Left renal pelvis (tissue), 4 donors: ENCODE data around the gene KBTBD12. TPM values are rescaled to one million over a fixed set of nuclear protein-coding genes. Genes with fewer than 3 reads are reported as not detected.

ENCODE experiments used
- DNase-seq, 4 donors: peaks; one replicate each; pipeline ENCODE4 v3.0.0-alpha.2; 2013; ENCODE audit warnings: low read depth in 4 of 4, low spot score in 3 of 4
- polyA plus RNA-seq, 4 donors: library from polyadenylated mRNA; unstranded; fragments of 120-200 nt; gene quantifications; one replicate each; pipeline ENCODE4 v1.2.1, GENCODE V29; 2013; ENCODE audit not compliant: insufficient read length in 4 of 4

Gene KBTBD12
- polyA plus RNA-seq, 4 donors, result 0.86 to 1.6 (median 1.2) TPM

- DNase-seq, result no peak
These were observed 34.5 kb downstream of the KBTBD12 start for GRCh38 chr3:127949446-127950055.

GRCh38 chr3:127951276-127951675, 36.2 kb downstream of the KBTBD12 start:
- no peak for DNase-seq

DNA sequence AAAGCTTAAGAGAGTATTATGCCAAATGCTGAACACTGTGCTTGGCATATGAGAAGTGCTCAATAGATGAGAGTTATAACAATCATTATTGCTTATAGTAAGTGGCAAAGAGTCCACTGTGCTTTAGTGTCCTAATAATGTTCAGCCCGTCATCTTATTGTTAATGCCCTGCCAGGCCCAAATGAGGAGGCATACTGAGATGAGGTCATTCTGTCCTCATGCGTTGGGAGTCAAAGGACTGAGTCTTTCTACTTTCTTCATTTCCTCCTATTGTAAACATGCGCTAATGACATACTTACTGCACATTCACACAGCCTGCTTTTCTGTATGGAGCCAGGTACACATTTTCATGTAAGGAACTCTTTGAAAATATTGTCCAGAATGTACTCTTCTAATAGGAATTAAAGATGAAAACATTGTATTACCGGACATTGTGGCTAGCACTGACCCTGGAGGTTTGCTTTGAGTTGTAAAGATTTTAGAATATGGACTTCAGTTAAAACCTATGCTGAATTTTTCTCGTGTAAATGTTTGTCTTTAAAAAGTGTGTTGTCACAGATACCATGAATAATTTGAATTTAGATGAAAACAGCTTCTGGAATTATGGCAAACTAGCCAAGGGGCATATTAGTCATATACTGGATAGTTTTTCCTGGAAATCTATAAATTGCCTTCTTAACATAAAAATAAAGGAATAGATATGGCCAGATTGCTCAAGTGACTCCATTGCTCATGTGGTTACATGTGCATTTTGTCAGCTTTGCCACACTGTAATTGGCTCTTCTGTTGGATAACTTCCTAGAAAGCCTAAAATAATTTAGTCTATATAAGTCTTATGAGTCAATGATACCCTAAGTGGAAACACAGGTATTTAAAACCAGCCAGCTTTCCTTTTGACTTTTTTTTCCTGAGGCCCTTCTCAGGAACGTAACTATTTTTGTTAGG, 38.3 kb downstream of the KBTBD12 start:
- no peak for DNase-seq

DNA sequence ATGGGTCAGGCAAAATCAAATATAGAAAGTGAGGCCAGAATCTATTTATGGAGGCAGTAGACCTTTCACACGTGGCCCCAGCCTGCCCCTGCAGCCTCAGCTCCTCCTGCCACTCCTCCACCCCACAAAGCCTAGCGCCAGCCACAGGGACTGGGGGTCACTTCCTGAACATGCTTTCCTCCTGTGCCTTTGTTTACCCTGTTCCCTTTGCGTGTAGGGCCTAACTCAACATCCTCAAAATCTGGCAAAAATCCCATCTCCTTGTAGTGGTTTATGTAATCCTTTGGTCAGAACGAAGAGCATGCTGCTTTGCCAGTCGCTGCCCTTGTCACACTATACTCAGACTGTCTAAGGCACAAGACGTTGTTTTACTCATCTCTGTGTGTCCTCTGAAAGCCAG, 39.6 kb downstream of the KBTBD12 start:
- DNase-seq, result no peak

DNA sequence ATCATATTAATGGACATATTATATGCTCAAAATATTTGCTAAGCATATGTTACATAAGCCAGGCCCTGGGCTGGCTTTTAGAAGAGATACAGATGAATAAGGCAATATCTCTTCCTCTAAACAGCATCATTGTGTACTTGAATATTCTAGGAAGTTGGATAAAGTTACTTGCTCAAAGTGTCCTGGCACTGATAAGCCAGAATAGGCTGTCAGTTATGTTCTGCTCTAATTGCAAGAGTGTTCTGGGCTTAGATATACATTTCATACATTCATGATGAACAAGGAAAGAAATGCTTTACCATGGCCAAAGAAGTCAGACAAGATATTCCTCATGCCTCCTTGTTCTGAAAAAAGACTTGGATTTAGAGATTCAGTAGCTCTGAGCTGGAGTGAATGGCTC, 40.7 kb downstream of the KBTBD12 start:
- no peak for DNase-seq

DNA sequence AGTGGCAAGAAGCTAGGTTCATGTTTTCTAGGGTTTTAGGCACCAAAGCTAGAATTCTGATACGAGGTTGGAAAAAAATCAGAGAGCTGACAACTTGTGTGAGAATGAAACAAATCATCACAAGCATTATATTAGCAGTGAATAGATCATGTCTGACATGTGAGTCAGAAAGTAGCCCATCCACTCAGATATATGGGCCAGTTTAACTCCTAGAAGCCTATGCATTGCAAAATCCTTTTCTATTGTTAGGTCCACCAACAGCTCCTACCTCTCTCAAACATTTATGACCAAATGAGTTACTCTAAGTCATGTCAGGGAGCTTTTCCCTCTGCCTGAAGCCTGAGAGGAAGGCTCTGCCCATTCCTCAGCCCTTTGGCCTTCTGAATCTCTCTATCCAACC, 44.0 kb downstream of the KBTBD12 start:
- DNase-seq, result no peak

- peak in 3 of 4 donors; percentile 22 to 48 (median 26) for DNase-seq
These were observed 44.8 kb downstream of the KBTBD12 start for GRCh38 chr3:127959873-127960272.

DNA sequence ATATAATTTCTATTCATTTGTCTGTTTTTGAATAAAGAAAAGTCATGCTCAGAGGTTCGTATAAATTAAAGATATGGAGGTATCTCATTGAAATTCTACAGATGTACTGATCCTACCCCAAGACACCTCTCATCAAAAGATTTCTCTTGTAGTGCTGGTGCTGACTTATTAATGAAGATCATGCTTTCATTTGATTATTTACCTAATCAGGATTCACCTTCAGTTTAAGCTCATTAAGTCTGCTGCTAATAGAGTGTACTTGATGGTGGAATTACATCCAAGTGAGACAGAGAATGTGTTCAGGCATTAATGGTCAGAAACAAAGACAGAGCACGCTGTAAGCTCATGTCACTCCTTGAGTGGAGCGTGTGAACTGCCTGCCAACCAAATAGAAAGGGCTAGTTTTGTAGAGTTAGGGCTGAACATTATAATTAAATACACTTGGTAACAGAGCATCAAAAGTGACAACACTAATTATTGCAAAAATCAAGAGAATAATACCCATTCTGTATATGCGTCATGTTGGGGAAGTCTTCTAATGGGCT, 45.5 kb downstream of the KBTBD12 start:
- DNase-seq, result no peak

DNA sequence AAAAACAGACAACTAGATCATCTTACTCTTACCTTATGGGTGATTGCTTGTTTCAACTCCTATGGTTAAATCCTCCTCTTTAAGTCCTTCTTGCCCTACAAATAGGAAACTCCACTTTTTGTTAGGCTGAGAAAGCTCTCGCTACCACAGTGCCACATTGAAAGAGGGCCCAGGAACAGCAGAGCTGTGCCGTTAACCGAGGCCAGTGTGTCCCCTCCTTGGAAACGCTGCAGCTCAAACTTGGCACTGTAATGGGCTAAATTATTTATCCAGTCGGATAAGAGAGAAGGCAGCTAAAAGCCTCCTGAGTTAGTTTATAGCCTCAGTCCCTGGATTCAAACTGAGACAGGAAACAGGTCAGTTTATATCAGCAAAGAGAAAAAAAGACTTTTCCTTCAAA, 46.1 kb downstream of the KBTBD12 start:
- no peak for DNase-seq

DNA sequence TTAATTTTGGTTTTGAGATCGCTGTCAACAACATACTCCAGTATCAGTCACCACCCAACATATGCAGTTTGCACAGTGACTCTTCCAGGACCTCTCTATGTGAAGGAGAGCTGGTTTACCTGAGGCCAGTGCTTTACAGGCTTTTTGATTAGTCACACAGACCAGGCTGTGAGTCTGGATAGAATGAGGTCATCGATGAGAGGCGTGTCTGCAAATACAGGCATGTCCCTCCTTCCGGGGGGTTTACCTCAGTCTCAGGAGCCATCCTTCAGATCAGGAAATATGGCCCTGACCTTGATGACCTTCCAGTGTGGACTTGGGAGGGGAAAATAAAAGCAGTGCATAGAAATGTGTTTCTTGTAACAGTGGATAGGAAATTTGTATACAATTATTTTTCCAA, 46.9 kb downstream of the KBTBD12 start:
- DNase-seq, result no peak

DNA sequence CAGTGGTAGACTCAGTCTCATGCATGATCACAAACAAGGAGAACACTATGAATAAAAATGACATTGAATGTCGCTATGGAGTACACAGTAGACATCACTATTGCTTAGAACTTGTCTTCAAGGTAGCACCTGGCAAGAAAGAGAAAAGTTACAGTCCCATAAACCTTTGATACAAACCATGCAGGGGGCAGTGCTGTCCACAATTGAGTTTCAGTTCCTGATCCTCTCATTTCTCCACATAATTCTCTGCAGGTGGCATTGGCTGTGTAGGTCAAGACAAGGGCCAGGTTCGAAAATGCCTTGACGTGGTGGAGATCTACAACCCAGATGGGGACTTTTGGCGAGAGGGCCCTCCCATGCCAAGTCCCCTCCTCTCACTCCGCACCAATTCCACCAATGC, 47.9 kb downstream of the KBTBD12 start:
- no peak for DNase-seq

DNA sequence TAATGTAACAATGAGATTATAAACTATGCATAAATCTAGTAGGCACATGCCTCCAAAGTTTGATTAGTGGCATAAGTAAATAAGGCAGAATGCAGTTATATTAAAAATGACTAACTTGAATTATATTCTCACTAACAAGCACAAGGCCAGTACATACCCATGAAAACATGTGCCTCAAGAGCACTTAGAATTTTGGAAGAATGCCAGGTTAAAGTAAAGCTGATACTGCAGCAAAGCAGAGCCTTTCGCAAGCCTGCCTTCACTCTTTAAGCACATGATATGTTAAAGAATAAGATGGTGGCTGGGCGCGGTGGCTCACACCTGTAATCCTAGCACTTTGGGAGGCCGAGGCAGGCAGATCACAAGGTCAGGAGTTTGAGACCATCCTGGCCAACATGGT, 49.0 kb downstream of the KBTBD12 start:
- no peak for DNase-seq

DNA sequence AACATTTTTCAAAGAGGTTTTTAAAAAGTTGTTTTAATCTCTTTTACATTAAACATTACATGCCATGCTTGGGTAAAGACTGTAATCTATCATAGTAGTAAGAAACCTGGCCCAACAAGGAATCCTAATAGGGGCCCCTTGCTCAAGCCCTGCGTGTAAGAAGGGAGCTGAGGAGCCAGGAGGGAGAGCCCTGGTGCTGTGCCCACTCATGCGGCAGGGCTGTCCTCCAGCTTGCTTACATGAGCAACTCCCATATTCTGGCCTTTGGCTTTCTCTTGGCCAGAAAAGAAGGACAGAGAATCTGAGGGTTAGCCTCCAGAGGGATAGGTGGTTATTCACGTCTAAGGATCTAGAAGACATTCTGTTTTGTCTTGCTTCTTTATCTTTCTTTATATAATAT, 49.8 kb downstream of the KBTBD12 start:
- DNase-seq, result no peak

- no peak for DNase-seq
These were observed 52.3 kb downstream of the KBTBD12 start for GRCh38 chr3:127967316-127967715.

DNA sequence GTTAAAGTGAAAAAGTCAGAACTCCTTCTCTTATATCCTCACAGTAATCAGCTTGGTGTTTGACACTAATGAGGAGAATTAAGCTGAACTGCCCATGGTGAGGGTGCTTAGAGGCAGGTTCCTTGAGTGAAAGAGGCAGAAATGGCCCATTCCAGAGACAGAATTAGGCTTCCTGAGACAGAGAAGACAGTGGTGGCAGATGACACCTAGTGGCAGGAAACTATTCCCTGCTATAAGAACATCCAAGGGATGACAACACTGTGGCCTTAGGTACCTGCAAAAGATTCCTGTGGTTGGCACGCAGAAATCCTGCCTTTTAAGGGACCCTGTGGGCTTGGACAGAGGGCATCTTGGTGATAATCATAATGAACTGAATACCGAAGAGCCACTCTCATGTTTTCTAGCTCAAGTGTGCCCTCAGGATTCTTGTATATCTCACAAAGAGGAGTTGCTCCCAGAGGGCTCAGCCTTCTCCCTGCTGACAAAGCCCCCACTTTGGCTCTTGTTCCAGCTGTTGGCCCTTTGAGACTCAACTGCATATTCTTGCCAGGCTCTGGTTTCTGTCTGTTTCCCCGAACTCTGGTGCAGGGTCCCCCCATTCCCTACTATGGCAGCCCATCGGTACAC, 56.0 kb downstream of the KBTBD12 start:
- DNase-seq, result peak in 1 of 4 donors; percentile 25

- no peak for DNase-seq
These were observed 59.2 kb downstream of the KBTBD12 start for GRCh38 chr3:127974226-127974625.

DNA sequence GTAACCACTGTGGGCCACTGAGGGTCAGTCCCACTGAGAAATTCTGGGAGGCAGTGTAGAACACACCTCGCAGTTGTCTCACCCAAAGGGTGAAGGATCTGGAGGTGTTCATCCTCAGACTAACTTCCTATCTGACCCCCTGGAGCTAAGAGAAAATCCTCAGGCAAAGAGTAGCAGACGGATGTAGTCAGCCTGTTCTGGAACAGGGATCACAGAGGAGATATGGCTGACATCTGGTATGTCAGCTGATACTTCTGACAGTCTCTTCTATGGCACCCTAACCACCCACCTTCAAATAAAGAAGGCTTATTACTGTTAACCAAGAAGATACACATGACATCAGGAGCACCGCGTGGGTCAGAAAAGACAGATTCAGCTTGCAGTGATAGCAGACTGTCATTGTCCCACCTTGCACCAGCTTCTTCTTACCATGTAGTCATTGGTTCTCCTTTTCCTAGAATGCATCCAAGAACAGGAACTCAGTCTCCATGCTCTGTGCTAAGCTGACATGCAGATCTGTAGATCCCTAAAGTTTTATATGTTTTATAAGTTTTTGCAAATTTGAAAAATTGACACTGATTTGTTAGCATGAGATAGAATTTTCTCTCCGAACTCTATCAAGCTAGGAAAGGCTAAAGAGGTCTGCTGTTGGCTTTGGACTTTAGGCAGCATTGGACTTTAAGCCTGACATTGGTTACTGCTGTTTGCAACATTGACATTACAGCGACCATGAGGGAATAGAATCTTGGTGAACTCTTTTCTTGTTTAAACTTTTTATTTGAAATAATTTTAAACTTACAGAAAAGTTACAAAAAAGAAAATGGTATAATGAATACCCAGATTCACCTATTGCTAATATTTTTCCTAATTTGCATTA, 60.4 kb downstream of the KBTBD12 start:
- no peak for DNase-seq

- DNase-seq, result no peak
These were observed 63.6 kb downstream of the KBTBD12 start for GRCh38 chr3:127978636-127979035.

GRCh38 chr3:127979473-127979872, 64.4 kb downstream of the KBTBD12 start:
- no peak for DNase-seq

GRCh38 chr3:127981097-127981496, 66.1 kb downstream of the KBTBD12 start:
- DNase-seq, result no peak
